OCI-LY1 (cell line): ENCODE measurements around the gene WDR72.

ENCODE experiments used
- H2AFZ ChIP-seq: fragments of 200-600 bp; sonication (generic), shearing (Covaris generic); 2 replicates; pipeline ENCODE4 v1.6.0; 2014; ENCODE audit warnings: antibody characterized with exemption, mild to moderate bottlenecking, low read length
- H3F3A ChIP-seq: fragments of 200-600 bp; sonication (generic), shearing (Covaris generic); 2 replicates; pipeline ENCODE4 v1.6.0; 2014; ENCODE audit warnings: mild to moderate bottlenecking, antibody characterized with exemption, low read length, moderate library complexity; ENCODE audit not compliant: insufficient read depth
- H3K27ac ChIP-seq: fragments of 200-600 bp; sonication (generic); 2 replicates; pipeline ENCODE4 v1.5.1; 2014; ENCODE audit warnings: low read length, mixed run types, mild to moderate bottlenecking, low read depth; ENCODE audit not compliant: poor library complexity, severe bottlenecking
- H3K27me3 ChIP-seq: fragments of 200-600 bp; sonication (generic); 2 replicates; pipeline ENCODE4 v1.6.0; 2014; ENCODE audit warnings: antibody characterized with exemption, mild to moderate bottlenecking, low read length, moderate library complexity; ENCODE audit not compliant: insufficient read depth
- H3K36me3 ChIP-seq: fragments of 200-600 bp; sonication (generic); 2 replicates; pipeline ENCODE4 v1.6.1; 2014; ENCODE audit warnings: mild to moderate bottlenecking, antibody characterized with exemption, low read length, moderate library complexity, mixed read lengths; ENCODE audit not compliant: insufficient read depth
- H3K4me1 ChIP-seq: fragments of 200-600 bp; sonication (generic); 2 replicates; pipeline ENCODE4 v1.5.1; 2014; ENCODE audit warnings: mild to moderate bottlenecking, low read length, moderate library complexity; ENCODE audit not compliant: insufficient read depth, severe bottlenecking
- H3K4me2 ChIP-seq: fragments of 200-600 bp; sonication (generic), shearing (Covaris generic); 2 replicates; pipeline ENCODE4 v1.6.1; 2014; ENCODE audit warnings: low read length
- H3K4me3 ChIP-seq: fragments of 200-600 bp; sonication (generic); 2 replicates; pipeline ENCODE4 v1.5.1; 2014; ENCODE audit warnings: low read length, low read depth, mild to moderate bottlenecking, mixed read lengths; ENCODE audit not compliant: poor library complexity, severe bottlenecking
- H3K79me2 ChIP-seq: fragments of 200-600 bp; shearing (Covaris generic); 2 replicates; pipeline ENCODE4 v1.6.1; 2016; ENCODE audit warnings: mixed run types, low read length, mixed read lengths; ENCODE audit not compliant: insufficient read depth
- H3K9ac ChIP-seq: fragments of 200-600 bp; sonication (generic), shearing (Covaris generic); 2 replicates; pipeline ENCODE4 v1.6.1; 2014; ENCODE audit warnings: mild to moderate bottlenecking, low read length, mixed read lengths
- H3K9me2 ChIP-seq: fragments of 200-600 bp; sonication (generic), shearing (Covaris generic); 2 replicates; pipeline ENCODE4 v1.6.1; 2014; ENCODE audit warnings: low read depth, mild to moderate bottlenecking, low read length, mixed read lengths
- H3K9me3 ChIP-seq: fragments of 200-600 bp; shearing (Covaris generic); 2 replicates; pipeline ENCODE4 v1.6.1; 2014; ENCODE audit warnings: low read length, mixed read lengths
- H4K20me1 ChIP-seq: fragments of 200-600 bp; sonication (generic), shearing (Covaris generic); 2 replicates; pipeline ENCODE4 v1.6.0; 2016; ENCODE audit warnings: mild to moderate bottlenecking, low read length; ENCODE audit not compliant: insufficient read depth
- EZH2 ChIP-seq: fragments of 200-600 bp; sonication (generic), shearing (Covaris generic); IDR thresholded peaks from 2 replicates; pipeline ENCODE4 v1.8.0; 2017; ENCODE audit warnings: borderline replicate concordance, mixed run types, mild to moderate bottlenecking, antibody characterized with exemption, low read length, moderate library complexity, mixed read lengths
- TF ChIP-seq, protein P1 (sequence below): fragments of 200-600 bp; sonication (generic), shearing (Covaris generic); IDR thresholded peaks from 2 replicates; pipeline ENCODE4 v1.5.1; 2017; ENCODE audit warnings: mild to moderate bottlenecking, antibody characterized with exemption, low read length, moderate library complexity, mixed read lengths

The WDR72 gene

DNA sequence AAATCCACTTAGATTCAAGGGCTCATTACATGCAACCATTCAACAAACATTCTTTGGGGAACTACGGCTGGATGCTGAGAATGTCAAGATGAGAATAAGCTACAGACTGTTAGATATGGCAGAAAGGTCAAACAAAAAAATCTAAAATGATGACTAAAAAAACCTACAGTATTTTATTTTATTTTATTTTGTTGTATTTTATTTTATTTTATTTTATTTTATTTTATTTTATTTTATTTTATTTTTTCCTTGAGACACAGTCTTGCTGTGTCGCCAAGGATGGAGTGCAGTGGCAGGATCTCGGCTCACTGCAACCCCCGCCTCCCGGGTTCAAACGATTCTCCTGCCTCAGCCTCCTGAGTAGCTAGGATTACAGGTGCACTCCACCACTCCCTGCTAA, 46.2 kb downstream of the WDR72 start:
- H3K9ac ChIP-seq = no peak overlapping the region
- no peak overlapping the region for H3K27ac ChIP-seq
- no peaks in the 10 kb centered on the region for H3K79me2 ChIP-seq
- no peaks in the 10 kb centered on the region for H4K20me1 ChIP-seq
- H3K36me3 ChIP-seq = no peaks in the 10 kb centered on the region
- H3F3A ChIP-seq = no peaks in the 10 kb centered on the region
- no peaks in the 10 kb centered on the region for H3K9me3 ChIP-seq
- no peak overlapping the region for H3K4me3 ChIP-seq
- H2AFZ ChIP-seq = no peak overlapping the region
- H3K9me2 ChIP-seq = no peaks in the 10 kb centered on the region
- TF ChIP-seq, protein P1, sequence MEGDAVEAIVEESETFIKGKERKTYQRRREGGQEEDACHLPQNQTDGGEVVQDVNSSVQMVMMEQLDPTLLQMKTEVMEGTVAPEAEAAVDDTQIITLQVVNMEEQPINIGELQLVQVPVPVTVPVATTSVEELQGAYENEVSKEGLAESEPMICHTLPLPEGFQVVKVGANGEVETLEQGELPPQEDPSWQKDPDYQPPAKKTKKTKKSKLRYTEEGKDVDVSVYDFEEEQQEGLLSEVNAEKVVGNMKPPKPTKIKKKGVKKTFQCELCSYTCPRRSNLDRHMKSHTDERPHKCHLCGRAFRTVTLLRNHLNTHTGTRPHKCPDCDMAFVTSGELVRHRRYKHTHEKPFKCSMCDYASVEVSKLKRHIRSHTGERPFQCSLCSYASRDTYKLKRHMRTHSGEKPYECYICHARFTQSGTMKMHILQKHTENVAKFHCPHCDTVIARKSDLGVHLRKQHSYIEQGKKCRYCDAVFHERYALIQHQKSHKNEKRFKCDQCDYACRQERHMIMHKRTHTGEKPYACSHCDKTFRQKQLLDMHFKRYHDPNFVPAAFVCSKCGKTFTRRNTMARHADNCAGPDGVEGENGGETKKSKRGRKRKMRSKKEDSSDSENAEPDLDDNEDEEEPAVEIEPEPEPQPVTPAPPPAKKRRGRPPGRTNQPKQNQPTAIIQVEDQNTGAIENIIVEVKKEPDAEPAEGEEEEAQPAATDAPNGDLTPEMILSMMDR = no peak
- TF ChIP-seq EZH2 = no peak
- no peaks in the 10 kb centered on the region for H3K27me3 ChIP-seq
- no peak overlapping the region for H3K4me2 ChIP-seq
- H3K4me1 ChIP-seq = no peaks in the 10 kb centered on the region

DNA sequence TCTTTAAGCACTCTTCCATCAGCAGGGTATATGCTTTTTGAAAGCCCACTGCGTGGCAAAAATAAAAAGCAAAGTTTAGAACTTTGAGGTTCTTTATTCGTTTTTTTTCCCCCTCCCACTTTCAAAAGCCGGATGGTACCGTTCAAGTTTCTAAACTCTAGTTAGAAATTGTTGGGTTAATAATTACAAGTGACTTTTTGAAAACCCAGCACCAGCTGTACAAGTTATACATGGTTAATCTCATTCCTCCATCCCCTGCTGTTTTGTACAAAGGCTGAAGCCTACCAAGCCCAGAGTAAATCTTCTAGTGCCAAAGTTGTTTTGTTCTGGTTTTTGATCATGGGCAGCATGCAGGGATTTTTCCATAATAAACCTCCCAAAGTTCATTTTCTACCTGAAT, 48.6 kb downstream of the WDR72 start:
- no peak overlapping the region for H3K4me3 ChIP-seq
- TF ChIP-seq, protein P1 = no peak
- no peak for TF ChIP-seq EZH2
- no peaks in the 10 kb centered on the region for H3F3A ChIP-seq
- no peaks in the 10 kb centered on the region for H3K4me1 ChIP-seq
- no peak overlapping the region for H3K27ac ChIP-seq
- H3K9ac ChIP-seq = no peak overlapping the region
- no peaks in the 10 kb centered on the region for H4K20me1 ChIP-seq
- no peaks in the 10 kb centered on the region for H3K79me2 ChIP-seq
- H3K4me2 ChIP-seq = no peak overlapping the region
- H2AFZ ChIP-seq = no peak overlapping the region
- H3K9me3 ChIP-seq = no peaks in the 10 kb centered on the region
- H3K36me3 ChIP-seq = no peaks in the 10 kb centered on the region
- no peaks in the 10 kb centered on the region for H3K9me2 ChIP-seq
- H3K27me3 ChIP-seq = no peaks in the 10 kb centered on the region

GRCh38 chr15:53709821-53710220, 49.6 kb downstream of the WDR72 start:
- H2AFZ ChIP-seq = no peak overlapping the region
- no peaks in the 10 kb centered on the region for H3K9me2 ChIP-seq
- H3K36me3 ChIP-seq = no peaks in the 10 kb centered on the region
- TF ChIP-seq EZH2 = no peak
- TF ChIP-seq, protein P1 = no peak
- no peaks in the 10 kb centered on the region for H3K79me2 ChIP-seq
- H4K20me1 ChIP-seq = no peaks in the 10 kb centered on the region
- H3K9ac ChIP-seq = no peak overlapping the region
- no peak overlapping the region for H3K4me3 ChIP-seq
- H3K4me1 ChIP-seq = no peaks in the 10 kb centered on the region
- H3K27ac ChIP-seq = no peak overlapping the region
- H3F3A ChIP-seq = no peaks in the 10 kb centered on the region
- no peak overlapping the region for H3K4me2 ChIP-seq
- H3K27me3 ChIP-seq = no peaks in the 10 kb centered on the region
- H3K9me3 ChIP-seq = no peaks in the 10 kb centered on the region
